ENCODE measurements around the gene OGFR.
A peak's percentile ranks its signal among the peaks of the same experiment; 100 is the strongest.

OGFR gene

DNA sequence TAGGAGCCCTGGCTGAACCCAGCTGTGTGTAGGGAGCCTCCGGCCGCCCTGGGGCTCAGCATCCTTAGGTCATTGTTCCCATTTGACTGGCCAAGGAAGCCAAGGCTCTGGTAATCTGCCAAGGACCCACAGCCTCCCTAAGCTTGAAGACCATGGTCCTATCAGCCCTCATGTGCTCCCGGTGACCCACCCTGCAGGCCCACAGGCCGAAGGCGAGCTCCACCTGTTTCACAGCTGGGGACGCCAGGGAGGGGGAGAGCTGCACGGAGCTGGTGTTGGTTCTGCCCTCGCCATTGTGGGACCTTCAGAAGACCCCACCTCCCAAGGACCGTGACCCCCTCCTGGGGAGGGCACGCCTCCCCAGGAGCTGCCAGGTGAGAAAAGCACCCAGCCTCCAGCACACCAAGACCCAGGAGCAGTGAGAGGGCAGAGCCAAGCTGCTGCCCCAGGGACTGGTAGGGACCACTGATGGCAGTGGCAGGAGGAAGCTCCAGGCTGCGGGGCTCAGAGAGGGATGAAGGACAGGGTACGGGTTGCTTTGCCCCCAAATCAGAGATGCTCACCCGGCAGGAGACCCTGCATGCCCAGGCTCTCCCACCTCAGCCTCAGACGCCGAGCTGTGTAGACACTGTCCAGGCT is 39.1 kb upstream of the OGFR start:
- TF ChIP-seq CTCF (conservative IDR thresholded peaks at IDR 0.05) = no peak
- H3K27ac ChIP-seq = peak overlapping the region; percentile 47; the same call in 1 of the 2 replicates

- TF ChIP-seq CTCF (conservative IDR thresholded peaks at IDR 0.05) = no peak
- peak overlapping the region; percentile 47; the same call in 1 of the 2 replicates for H3K27ac ChIP-seq
These were observed 38.6 kb upstream of the OGFR start for GRCh38 chr20:62766071-62766450.

GRCh38 chr20:62766716-62767115 is 37.9 kb upstream of the OGFR start:
- no peak for TF ChIP-seq CTCF (conservative IDR thresholded peaks at IDR 0.05)
- H3K27ac ChIP-seq = peak overlapping the region; percentile 47; the same call in 1 of the 2 replicates

GRCh38 chr20:62768234-62768546 is 36.4 kb upstream of the OGFR start:
- no peak overlapping the region for H3K27ac ChIP-seq

DNA sequence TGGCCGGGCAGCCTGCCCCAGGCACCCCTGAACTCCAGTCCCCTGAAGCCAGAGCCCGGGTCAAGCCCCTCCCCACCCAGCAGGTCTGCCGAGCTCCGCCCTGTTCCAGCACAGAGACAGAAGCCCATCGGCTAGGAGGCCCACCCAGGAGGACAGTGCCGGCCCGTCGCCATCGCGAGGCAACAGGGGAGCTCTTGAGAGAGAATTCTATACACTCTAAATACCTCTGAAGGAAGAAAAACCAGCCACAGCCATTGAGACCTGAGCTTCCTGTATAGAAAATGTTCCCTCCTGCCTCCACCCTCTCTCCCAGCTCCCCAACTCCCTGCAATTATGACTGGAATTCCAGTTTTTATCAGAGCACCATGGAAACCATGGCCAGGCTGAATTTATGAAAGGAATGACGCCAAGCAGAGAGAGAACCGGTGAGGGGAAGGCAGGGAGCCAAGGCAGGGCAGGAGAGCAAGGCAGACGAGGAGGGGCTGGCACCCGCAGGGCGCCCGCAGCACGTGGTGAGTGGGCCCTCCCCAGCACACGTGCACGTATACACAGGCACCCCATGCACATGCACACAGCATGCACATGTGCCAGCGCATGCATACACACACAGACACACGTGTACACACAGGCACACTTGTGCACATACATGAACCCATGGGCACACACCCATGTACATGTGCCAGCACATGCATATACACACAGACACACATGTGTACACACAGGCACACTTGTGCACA is 35.9 kb upstream of the OGFR start:
- H3K27ac ChIP-seq = no peak overlapping the region
- no peak for TF ChIP-seq CTCF (conservative IDR thresholded peaks at IDR 0.05)

More at GRCh38 chr20:62768234-62768546, 36.4 kb upstream of the OGFR start:
- TF ChIP-seq CTCF (conservative IDR thresholded peaks at IDR 0.05) = no peak

DNA sequence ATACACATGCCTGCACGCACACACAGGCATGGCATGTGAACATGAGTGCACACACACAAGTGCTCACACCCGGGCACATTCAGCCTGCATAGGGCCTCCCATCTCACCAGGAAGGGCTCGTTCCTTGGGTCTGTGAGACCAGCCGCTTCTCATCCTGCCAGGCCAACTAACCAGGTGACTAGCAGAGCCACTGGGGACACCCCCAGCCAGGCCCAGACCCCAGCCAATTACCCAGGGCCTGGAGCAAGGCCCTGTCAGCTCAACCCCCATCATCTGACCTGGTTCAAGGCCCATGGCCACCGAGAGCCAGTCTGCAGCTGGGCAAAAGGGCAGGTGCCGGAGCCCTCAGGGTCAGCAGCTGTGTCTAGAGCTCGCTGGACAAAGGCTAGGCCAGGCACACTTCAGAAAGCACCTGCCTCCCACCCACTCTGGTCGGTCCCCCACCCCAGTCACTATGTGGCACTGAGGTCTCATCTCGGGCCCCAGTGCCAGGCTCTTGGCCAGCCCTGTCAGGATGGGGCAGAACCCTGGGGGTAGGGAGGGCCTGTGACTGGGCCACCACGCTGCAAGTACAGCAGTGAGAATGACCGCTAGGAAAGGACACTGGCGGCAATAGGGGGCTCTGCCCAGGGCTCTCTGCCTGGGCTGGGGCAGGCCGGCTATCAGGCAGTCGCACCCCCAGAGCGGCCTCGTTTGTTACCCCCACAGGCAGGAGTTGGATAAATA is 35.1 kb upstream of the OGFR start:
- H3K27ac ChIP-seq = no peak overlapping the region
- TF ChIP-seq CTCF (conservative IDR thresholded peaks at IDR 0.05) = no peak

DNA sequence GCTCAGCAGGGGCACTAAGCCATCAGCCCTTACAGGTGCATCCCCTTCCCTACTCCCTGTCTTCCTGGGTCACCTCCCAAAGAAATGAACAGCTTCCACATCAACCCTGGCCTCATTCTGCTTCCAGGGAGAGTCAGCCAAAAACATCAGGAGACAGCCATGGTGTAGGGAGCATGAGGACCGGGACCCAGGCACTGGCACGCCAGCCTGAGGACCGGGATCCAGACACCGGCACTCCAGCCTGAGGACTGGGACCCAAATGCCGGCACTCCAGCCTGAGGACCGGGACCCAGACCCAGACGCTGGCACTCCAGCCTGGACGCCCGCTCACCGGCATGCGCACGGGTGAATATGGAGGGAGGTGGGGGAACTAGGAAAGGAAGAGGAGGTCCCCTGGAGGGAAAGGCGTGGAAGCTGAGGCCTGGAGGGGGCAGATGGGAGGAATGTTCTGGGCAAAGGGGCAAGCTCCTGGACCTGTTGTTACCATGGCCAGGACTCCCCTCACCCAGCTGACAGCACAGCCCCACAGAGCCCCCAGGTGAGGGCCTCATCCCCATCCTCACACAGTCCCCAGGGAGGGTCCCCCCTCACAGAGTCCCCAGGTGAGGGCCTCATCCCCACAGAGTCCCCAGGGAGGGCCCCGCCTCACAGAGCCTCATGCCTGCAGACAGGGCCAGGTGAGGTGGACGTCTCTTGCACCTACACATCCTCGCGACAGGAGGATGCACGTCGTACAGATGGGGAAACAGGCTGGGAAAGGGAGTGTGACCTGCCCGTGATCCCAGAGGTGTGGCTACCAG is 34.3 kb upstream of the OGFR start:
- no peak overlapping the region for H3K27ac ChIP-seq
- no peak for TF ChIP-seq CTCF (conservative IDR thresholded peaks at IDR 0.05)

All from VCaP (cell line).